ENCODE results near the gene PGA5. TPM values are rescaled to one million over a fixed set of nuclear protein-coding genes. Genes with fewer than 3 reads are reported as not detected.
A peak's percentile ranks its signal among the peaks of the same experiment; 100 is the strongest.

PGA5 gene
- total and polyA plus RNA-seq, 10 donors = 0.06 to 3.3 (median 1.4) TPM; not detected in 1

DNA sequence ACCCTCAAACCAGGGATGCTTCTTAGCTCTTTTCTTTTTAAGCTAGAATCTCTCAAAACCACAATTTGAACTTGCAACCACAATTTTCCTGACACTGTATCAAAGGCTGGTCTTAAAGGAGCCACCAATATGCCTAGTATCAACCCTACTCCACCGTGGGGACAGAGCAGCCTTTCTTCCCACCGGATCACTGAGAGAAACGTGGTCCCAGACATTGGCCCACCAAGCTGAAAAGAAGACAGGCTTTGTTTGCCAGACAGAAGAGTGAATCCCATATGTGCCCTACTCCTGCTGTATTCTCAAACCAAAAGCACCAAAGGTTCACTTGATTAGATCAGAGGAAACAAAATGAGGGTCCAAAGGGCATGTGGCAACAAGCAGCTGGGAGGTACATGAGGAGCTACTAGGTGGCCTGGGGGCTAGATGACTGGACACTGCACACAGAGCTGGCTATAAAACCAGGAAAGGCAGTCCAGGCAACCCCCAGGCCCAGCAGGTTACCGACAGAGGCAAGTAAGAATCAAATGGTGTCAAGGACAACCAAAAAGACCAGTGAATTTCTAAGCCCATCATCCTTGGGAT is 57.8 kb downstream of the PGA5 start:
- Histone ChIP-seq H3K4me1 (peaks cover 8 to 37% (median 20%) of the 10 kb centered on the region in 6 donors), H3K27ac (no peak overlapping the region), H3K36me3 (peaks cover 6 to 71% (median 49%) of the 10 kb centered on the region in 6 donors), H3K27me3 (replicated peaks in 1 of 7) (peaks cover 0 to 23% (median 6%) of the 10 kb centered on the region in 7 donors), H3K9me3 (no peaks in the 10 kb centered on the region), H3K4me3 (no peak overlapping the region)
- intact Hi-C loops (cut with DNase I; ENCODE audit: low total_unique reads) = no loop called here
- WGBS, 5 donors = 82 to 89% (median 85%) methylated on average over 4 of the region's 4 CpGs
- DNase-seq = peak; percentile 6
- TF ChIP-seq, protein P1, sequence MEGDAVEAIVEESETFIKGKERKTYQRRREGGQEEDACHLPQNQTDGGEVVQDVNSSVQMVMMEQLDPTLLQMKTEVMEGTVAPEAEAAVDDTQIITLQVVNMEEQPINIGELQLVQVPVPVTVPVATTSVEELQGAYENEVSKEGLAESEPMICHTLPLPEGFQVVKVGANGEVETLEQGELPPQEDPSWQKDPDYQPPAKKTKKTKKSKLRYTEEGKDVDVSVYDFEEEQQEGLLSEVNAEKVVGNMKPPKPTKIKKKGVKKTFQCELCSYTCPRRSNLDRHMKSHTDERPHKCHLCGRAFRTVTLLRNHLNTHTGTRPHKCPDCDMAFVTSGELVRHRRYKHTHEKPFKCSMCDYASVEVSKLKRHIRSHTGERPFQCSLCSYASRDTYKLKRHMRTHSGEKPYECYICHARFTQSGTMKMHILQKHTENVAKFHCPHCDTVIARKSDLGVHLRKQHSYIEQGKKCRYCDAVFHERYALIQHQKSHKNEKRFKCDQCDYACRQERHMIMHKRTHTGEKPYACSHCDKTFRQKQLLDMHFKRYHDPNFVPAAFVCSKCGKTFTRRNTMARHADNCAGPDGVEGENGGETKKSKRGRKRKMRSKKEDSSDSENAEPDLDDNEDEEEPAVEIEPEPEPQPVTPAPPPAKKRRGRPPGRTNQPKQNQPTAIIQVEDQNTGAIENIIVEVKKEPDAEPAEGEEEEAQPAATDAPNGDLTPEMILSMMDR (IDR thresholded peaks at IDR 0.05 in 8 of 11, conservative IDR thresholded peaks at IDR 0.05 in 3 of 11) = no peak
- TF ChIP-seq POLR2A (IDR thresholded peaks at IDR 0.05) = no peak
- no peak for TF ChIP-seq POLR2AphosphoS5 (IDR thresholded peaks at IDR 0.05)

Other genes starting within 250 kb of the PGA5 start
- gene CD5, start 138.7 kb upstream of the PGA5 start, total RNA-seq = 10 to 100 TPM in 6 of 7 donors, 1 to 10 TPM in 1; 9.2 to 27.4 (median 18.3) TPM
- 1 to 10 TPM; 2.7 to 6.3 (median 4.9) TPM for gene CD5, start 138.7 kb upstream of the PGA5 start, polyA plus RNA-seq
- 10 to 100 TPM; 15.7 to 32.3 (median 23.5) TPM for gene VPS37C, start 79.7 kb upstream of the PGA5 start, total RNA-seq
- gene VPS37C, start 79.7 kb upstream of the PGA5 start, polyA plus RNA-seq = 10 to 100 TPM in 1 of 3 donors, 1 to 10 TPM in 2; 6.1 to 15.9 (median 8.9) TPM
- gene PGA3, start 37.7 kb upstream of the PGA5 start, total RNA-seq = 1 to 10 TPM in 2 of 7 donors, under 1 TPM in 2, not detected in 3; 0.37 to 2.6 (median 1.2) TPM
- under 1 TPM; 0.33 to 0.61 (median 0.54) TPM for gene PGA3, start 37.7 kb upstream of the PGA5 start, polyA plus RNA-seq
- 10 to 100 TPM in 1 of 7 donors, 1 to 10 TPM in 5, not detected in 1; 1.2 to 12.2 (median 2.3) TPM for gene PGA4, start 18.8 kb upstream of the PGA5 start, total RNA-seq
- 1 to 10 TPM in 1 of 3 donors, under 1 TPM in 2; 0.36 to 1.6 (median 0.93) TPM for gene PGA4, start 18.8 kb upstream of the PGA5 start, polyA plus RNA-seq
- 1 to 10 TPM in 4 of 7 donors, under 1 TPM in 3; 0.23 to 3.2 (median 1.2) TPM for gene VWCE, start 54.1 kb downstream of the PGA5 start, total RNA-seq
- 1 to 10 TPM in 2 of 3 donors, under 1 TPM in 1; 0.80 to 1.6 (median 1.2) TPM for gene VWCE, start 54.1 kb downstream of the PGA5 start, polyA plus RNA-seq
- 100 to 1,000 TPM; 118 to 157 (median 151) TPM for gene DDB1, start 91.9 kb downstream of the PGA5 start, total RNA-seq
- gene DDB1, start 91.9 kb downstream of the PGA5 start, polyA plus RNA-seq = 10 to 100 TPM; 68.7 to 94.7 (median 83.4) TPM
- 10 to 100 TPM; 33.1 to 61.5 (median 36.4) TPM for gene TKFC, start 92.1 kb downstream of the PGA5 start, total RNA-seq
- 10 to 100 TPM; 30.6 to 45.3 (median 31.3) TPM for gene TKFC, start 92.1 kb downstream of the PGA5 start, polyA plus RNA-seq
- 100 to 1,000 TPM in 4 of 7 donors, 10 to 100 TPM in 3; 82.5 to 138 (median 126) TPM for gene CYB561A3, start 120.7 kb downstream of the PGA5 start, total RNA-seq
- gene CYB561A3, start 120.7 kb downstream of the PGA5 start, polyA plus RNA-seq = 10 to 100 TPM; 62.1 to 79.6 (median 64.6) TPM
- 10 to 100 TPM; 26.8 to 52.4 (median 39.0) TPM for gene TMEM138, start 121.2 kb downstream of the PGA5 start, total RNA-seq
- 10 to 100 TPM; 42.3 to 53.9 (median 49.2) TPM for gene TMEM138, start 121.2 kb downstream of the PGA5 start, polyA plus RNA-seq
- 10 to 100 TPM; 10.5 to 26.0 (median 17.1) TPM for gene TMEM216, start 151.4 kb downstream of the PGA5 start, total RNA-seq
- 10 to 100 TPM; 20.7 to 24.6 (median 20.7) TPM for gene TMEM216, start 151.4 kb downstream of the PGA5 start, polyA plus RNA-seq
- 10 to 100 TPM; 60.3 to 94.3 (median 85.5) TPM for gene CPSF7, start 188.8 kb downstream of the PGA5 start, total RNA-seq
- 10 to 100 TPM; 30.0 to 44.6 (median 35.3) TPM for gene CPSF7, start 188.8 kb downstream of the PGA5 start, polyA plus RNA-seq
- 10 to 100 TPM; 39.8 to 74.2 (median 50.0) TPM for gene SDHAF2, start 188.9 kb downstream of the PGA5 start, total RNA-seq
- gene SDHAF2, start 188.9 kb downstream of the PGA5 start, polyA plus RNA-seq = 10 to 100 TPM; 50.4 to 73.0 (median 56.8) TPM

All from spleen (tissue), 11 donors.